Prostate gland (tissue), 2 donors: ENCODE results near the gene PLK5.

Experiments used
- CTCF ChIP-seq, 4 experiments: fragments of 200-600 bp in 2 of 4; fragments of 450-650 bp in 2 of 4; sonication (generic) in 2 of 4; IDR thresholded peaks; 1 replicate in 3 of 4; 2 replicates in 1 of 4; pipeline ENCODE4 v1.5.1; 2016 to 2019; ENCODE audit warnings: antibody characterized with exemption in 4 of 4, mild to moderate bottlenecking in 2 of 4, moderate library complexity in 2 of 4
- POLR2AphosphoS5 ChIP-seq: sonication (generic); formaldehyde crosslinking; IDR thresholded peaks from one replicate; pipeline ENCODE4 v1.6.1; 2017; ENCODE audit warnings: antibody characterized with exemption

- TF ChIP-seq POLR2AphosphoS5 (no peak), CTCF (IDR thresholded peaks at IDR 0.05) (no peak)
Observed at GRCh38 chr19:1549332-1549945, 25.6 kb downstream of the PLK5 start.
